KOPT-K1 (cell line): ENCODE measurements around the gene CCDC185.
"Not testable (repeated sequence)": the region's sequence is repeated elsewhere in the genome, so short reads cannot be mapped to it uniquely, and the experiment has no call there.

Source experiments
- H3K27ac ChIP-seq: fragments of 200-600 bp; sonication (generic); 2 replicates; pipeline ENCODE4 v1.5.1; 2016; ENCODE audit warnings: antibody characterized with exemption, mild to moderate bottlenecking, low read depth, low read length; ENCODE audit not compliant: poor library complexity, severe bottlenecking
- H3K36me3 ChIP-seq: fragments of 200-600 bp; sonication (generic); 2 replicates; pipeline ENCODE4 v1.5.1; 2017; ENCODE audit warnings: antibody characterized with exemption, mild to moderate bottlenecking, low read length, moderate library complexity; ENCODE audit not compliant: insufficient read depth
- H3K9me3 ChIP-seq: fragments of 200-600 bp; sonication (generic); 2 replicates; pipeline ENCODE4 v1.5.1; 2017; ENCODE audit warnings: antibody characterized with exemption, low read length, mild to moderate bottlenecking; ENCODE audit not compliant: insufficient read depth, poor library complexity, severe bottlenecking

CCDC185 gene

GRCh38 chr1:223363856-223364684, 29.1 kb upstream of the CCDC185 start, which contains the start of gene SUSD4:
Gene SUSD4 (minus strand): TSS chr1:223364176. CDS start chr1:223363425, 751 bp downstream.
- H3K27ac ChIP-seq: peak within 1 kb of the TSS; percentile 41
- no peaks in the 10 kb centered on the region for H3K9me3 ChIP-seq
- H3K36me3 ChIP-seq: no peaks in the 10 kb centered on the region

- Histone ChIP-seq H3K27ac (no peak overlapping the region), H3K9me3 (no peaks in the 10 kb centered on the region), H3K36me3 (no peaks in the 10 kb centered on the region)
These were observed 28.4 kb upstream of the CCDC185 start for GRCh38 chr1:223364685-223365382.

- no peaks in the 10 kb centered on the region for H3K36me3 ChIP-seq
- H3K9me3 ChIP-seq: peaks cover 18% of the 10 kb centered on the region
- H3K27ac ChIP-seq: no peak overlapping the region
These were observed 19.1 kb upstream of the CCDC185 start for GRCh38 chr1:223374064-223374610.

GRCh38 chr1:223378754-223379153, 14.5 kb upstream of the CCDC185 start:
- H3K9me3 ChIP-seq: peaks cover 11% of the 10 kb centered on the region
- H3K36me3 ChIP-seq: no peaks in the 10 kb centered on the region

GRCh38 chr1:223386013-223386412, 7.2 kb upstream of the CCDC185 start:
- Histone ChIP-seq H3K36me3 (no peaks in the 10 kb centered on the region), H3K27ac (no peak overlapping the region), H3K9me3 (no peaks in the 10 kb centered on the region)

More at GRCh38 chr1:223378754-223379153, 14.5 kb upstream of the CCDC185 start:
- no peak overlapping the region for H3K27ac ChIP-seq

GRCh38 chr1:223390618-223391017, 2.6 kb upstream of the CCDC185 start:
- no peak overlapping the region for H3K27ac ChIP-seq

GRCh38 chr1:223394242-223394641, 1.0 kb downstream of the CCDC185 start:
- H3K9me3 ChIP-seq: no peaks in the 10 kb centered on the region
- no peak overlapping the region for H3K27ac ChIP-seq
- no peaks in the 10 kb centered on the region for H3K36me3 ChIP-seq

More at GRCh38 chr1:223390618-223391017, 2.6 kb upstream of the CCDC185 start:
- Histone ChIP-seq H3K36me3 (no peaks in the 10 kb centered on the region), H3K9me3 (no peaks in the 10 kb centered on the region)

GRCh38 chr1:223394706-223395105, 1.5 kb downstream of the CCDC185 start:
- no peak overlapping the region for H3K27ac ChIP-seq

GRCh38 chr1:223399393-223399792, 6.2 kb downstream of the CCDC185 start:
- not testable (repeated sequence) for H3K36me3 ChIP-seq, H3K27ac ChIP-seq, H3K9me3 ChIP-seq

More at GRCh38 chr1:223394706-223395105, 1.5 kb downstream of the CCDC185 start:
- Histone ChIP-seq H3K9me3 (no peaks in the 10 kb centered on the region), H3K36me3 (no peaks in the 10 kb centered on the region)

GRCh38 chr1:223401873-223402789, 8.9 kb downstream of the CCDC185 start:
- Histone ChIP-seq H3K9me3 (no peaks in the 10 kb centered on the region), H3K36me3 (no peaks in the 10 kb centered on the region), H3K27ac (no peak overlapping the region)

GRCh38 chr1:223402790-223403142, 9.6 kb downstream of the CCDC185 start:
- H3K27ac ChIP-seq: no peak overlapping the region
- H3K36me3 ChIP-seq: no peaks in the 10 kb centered on the region
- H3K9me3 ChIP-seq: no peaks in the 10 kb centered on the region

GRCh38 chr1:223403184-223403815, 10.1 kb downstream of the CCDC185 start:
- H3K36me3 ChIP-seq: no peaks in the 10 kb centered on the region
- no peaks in the 10 kb centered on the region for H3K9me3 ChIP-seq
- no peak overlapping the region for H3K27ac ChIP-seq

- H3K36me3 ChIP-seq: no peaks in the 10 kb centered on the region
- no peak overlapping the region for H3K27ac ChIP-seq
- no peaks in the 10 kb centered on the region for H3K9me3 ChIP-seq
These were observed 12.3 kb downstream of the CCDC185 start for GRCh38 chr1:223405507-223405906.

- H3K36me3 ChIP-seq: no peaks in the 10 kb centered on the region
- no peaks in the 10 kb centered on the region for H3K9me3 ChIP-seq
These were observed 16.8 kb downstream of the CCDC185 start for GRCh38 chr1:223410036-223410435.

More at GRCh38 chr1:223410036-223410435, 16.8 kb downstream of the CCDC185 start:
- H3K27ac ChIP-seq: no peak overlapping the region
